T-helper 1 cell treated with Interleukin-12 subunit alpha and Interleukin-12 subunit beta and Interleukin-4 antibody, amounts not matched to agents 30 ng/mL and 1 ng/mL, for 36 hours (primary cell): Measurements from ENCODE around the gene SPTBN1. TPM values are rescaled to one million over a fixed set of nuclear protein-coding genes. Genes with fewer than 3 reads are reported as not detected.

ENCODE experiments used
- intact Hi-C: fragments of 100-400 bp; cut with micrococcal nuclease; formaldehyde crosslinking; loops from one replicate; pipeline ENCODE4 v1.15.1; 2024
- total RNA-seq: library from RNA; stranded (reverse); gene quantifications from 2 replicates; pipeline ENCODE4 v1.2.3, GENCODE V29; 2022

Gene SPTBN1
- total RNA-seq, 1 donor from 2014 or later = 186 TPM

DNA sequence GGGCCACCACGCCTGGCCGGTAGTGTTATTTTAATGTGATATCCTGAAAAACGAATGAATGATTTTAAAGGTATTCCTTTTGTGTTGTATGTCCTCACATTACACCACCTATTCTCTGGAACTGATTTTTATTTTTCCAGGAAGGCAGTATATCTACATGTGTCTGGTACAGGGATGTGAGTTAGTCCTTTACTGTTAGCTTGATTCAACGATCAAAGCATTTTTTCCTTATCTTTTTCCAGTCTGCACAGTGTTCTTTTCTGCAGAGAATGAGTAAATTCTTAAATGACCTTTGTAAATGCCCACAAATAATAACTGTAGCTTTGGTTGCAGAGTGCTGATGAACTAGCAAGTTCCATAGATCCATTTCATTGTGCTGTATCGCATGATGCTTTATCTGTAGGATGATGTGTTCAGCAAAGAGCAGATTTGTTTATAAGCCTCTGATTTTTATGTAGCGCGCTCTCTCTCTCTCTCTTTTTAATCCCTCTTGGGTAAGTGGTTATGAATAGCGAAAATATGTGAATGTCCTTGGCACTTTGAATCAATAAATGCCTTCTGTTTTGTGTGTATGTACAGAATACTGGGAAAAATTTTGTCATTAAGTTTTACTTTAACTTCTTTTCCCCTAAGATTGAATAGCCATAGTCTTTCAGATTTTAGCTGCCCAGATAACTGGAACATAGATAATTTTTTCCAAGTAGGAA is 184.9 kb downstream of the SPTBN1 start:
- intact Hi-C loops = no loop called here

DNA sequence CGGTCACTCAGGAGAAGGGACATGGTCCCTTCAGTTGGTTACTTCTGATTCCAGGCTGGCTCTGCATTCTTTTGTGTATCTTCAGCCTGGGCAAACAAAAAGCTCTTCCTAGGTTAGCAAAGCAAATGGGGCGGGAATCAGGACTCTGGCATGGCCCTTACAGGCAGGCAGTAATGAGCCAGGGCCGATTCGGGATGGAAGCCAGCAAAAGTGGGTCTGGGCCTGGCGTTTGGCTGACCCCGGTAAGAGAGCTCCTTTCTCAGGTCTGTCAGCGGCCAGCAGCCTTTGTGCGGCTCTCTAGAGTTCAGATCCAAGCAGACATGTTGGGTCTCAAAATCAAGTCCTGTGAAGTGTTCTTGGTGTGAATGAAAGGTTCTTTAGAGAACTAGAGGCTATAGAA is 185.9 kb downstream of the SPTBN1 start:
- intact Hi-C loops = no loop called here

DNA sequence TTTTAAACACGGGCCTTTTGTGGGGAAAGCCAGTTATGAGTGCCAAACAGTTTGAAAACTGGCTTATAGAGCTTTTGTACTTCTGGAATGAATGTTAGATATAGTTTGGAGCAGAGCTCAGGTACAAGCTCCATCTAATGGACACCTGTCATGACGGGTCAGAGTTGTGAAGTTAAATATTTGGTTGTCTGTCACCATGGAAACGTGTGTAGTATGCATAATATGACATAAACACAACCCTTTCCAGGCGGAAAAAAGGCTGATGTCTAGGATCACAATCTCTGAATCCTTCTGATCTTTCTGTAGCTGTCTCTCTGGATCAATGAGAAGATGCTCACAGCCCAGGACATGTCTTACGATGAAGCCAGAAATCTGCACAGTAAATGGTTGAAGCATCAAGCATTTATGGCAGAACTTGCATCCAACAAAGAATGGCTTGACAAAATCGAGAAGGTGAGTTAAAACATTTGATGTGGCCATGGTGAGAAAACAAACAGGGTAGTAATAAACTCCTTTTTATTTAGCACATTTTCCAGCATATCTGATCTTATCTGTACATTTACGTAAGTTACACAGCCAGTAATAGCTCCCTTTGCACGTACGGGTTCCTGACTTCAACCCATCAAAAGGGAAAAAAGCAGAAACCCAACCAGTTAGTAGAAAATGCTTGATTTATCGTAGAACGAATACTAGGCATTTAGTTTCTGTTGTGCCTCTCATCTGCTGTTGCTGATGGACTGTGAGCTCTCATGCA is 186.7 kb downstream of the SPTBN1 start:
- intact Hi-C loops = no loop called here

DNA sequence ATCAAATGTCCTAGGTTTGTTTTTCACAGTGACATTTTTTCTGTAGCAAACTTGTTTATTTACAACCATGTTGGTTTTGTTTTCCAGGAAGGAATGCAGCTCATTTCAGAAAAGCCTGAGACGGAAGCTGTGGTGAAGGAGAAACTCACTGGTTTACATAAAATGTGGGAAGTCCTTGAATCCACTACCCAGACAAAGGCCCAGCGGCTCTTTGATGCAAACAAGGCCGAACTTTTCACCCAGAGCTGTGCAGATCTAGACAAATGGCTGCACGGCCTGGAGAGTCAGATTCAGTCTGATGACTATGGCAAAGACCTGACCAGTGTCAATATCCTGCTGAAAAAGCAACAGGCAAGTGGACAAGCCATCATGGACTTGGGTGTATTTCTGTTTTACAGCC is 188.1 kb downstream of the SPTBN1 start:
- intact Hi-C loops = no loop called here

DNA sequence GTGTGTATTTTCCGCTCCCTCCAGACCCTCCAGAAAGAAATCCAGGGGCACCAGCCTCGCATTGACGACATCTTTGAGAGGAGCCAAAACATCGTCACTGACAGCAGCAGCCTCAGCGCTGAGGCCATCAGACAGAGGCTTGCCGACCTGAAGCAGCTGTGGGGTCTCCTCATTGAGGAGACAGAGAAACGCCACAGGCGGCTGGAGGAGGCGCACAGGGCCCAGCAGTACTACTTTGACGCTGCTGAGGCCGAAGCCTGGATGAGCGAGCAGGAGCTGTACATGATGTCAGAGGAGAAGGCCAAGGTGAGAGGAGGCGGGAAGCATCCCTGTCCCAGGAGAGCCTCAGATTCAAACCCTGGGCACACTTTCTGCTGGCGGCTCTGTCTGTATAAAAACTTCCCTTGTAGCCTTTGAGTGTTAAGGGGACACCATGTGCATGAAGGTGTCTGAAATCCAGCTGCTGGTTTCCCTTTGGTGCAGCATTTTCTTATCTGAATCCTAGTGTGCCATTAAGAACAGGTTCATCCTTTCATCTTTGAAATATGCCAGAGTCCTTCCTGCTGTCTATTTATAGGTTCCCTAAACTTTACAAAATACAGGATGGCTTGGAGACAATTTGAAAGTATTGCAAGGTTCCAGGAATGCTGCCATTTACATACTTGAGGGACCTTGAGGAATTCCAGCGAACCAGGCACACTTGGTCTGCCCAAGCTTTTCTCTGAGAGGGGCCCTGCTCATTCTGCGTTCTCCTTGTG is 190.2 kb downstream of the SPTBN1 start:
- intact Hi-C loops = no loop called here

DNA sequence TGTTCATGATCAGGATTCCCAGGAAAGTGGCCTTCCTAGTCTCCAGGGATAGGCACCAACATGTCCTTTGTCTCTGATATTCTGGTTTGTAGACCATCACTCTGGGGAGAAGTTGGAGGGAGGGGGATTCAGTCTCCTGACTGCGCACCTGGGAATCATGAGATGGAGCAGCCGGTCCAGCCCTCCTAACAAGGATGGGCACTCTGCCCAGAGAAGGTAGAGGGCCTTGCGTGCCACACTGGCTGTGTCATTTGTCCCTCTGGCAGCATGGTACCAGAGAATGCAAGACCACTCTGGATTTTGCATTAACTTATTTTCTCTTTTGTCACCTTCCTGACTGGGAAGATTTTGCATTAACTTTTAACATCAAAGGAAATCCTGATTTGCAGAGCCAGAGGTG is 192.1 kb downstream of the SPTBN1 start:
- intact Hi-C loops = no loop called here

DNA sequence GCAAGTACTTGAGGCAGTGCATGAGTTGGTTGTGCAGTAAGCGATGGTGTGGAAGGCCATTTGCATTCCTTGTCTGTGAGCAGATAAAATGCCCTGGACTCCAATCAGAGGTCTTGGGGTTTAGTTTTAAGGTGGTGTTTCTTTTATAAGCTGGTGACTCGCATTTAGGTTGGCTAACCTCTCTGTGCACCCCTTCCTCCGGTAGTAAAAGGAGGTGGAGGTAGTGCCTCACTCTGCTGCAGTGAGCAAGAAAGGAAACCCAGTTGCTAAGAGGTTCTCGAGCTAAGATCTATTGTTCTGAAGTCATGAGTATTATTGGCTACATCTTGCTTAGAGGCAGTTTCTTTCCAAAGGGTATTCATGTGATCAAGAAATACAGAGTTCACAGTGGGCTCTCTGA is 193.1 kb downstream of the SPTBN1 start:
- intact Hi-C loops = no loop called here

DNA sequence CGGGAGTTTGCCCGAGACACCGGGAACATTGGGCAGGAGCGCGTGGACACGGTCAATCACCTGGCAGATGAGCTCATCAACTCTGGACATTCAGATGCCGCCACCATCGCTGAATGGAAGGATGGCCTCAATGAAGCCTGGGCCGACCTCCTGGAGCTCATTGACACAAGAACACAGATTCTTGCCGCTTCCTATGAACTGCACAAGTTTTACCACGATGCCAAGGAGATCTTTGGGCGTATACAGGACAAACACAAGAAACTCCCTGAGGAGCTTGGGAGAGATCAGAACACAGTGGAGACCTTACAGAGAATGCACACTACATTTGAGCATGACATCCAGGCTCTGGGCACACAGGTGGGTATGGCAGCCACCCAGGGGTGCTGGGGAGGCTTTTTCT is 193.5 kb downstream of the SPTBN1 start:
- intact Hi-C loops = no loop called here

DNA sequence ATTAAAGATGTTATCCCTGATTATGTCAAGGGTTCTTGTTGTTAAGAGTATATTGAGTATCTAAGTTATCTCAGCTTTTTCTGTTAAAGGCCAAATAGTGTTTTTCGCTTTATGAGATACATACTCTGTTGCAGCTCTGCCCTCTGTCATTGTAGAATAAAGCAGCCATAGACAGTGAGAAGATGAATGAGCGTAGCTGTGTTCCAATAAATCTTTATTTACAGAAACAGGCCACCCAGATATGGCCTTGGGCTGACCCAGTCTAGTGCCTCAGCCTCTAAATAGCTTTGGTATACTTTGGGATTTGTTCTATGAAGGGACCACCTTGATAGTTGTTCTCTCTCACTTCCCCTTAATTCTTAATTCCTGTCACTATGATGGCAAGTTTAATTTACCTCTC is 194.5 kb downstream of the SPTBN1 start:
- intact Hi-C loops = no loop called here

DNA sequence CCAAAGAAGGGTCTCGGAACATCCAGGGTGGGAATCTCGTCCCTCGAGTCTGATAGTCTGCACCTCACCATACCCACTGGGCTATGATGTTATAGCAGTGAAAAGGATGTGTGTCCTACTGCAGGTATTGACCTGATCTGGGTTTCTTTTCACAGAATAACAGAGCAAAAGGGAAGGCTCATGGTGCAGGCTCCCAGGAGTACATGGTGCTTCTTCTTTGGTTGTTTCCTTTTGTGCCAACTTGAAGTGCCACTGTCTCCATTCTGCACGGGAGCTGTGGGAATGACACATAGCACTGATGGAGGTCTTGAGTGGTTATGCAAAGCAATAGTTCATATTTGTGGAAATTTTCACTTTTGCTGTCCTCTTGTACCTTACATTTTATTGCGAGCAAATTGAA is 195.2 kb downstream of the SPTBN1 start:
- intact Hi-C loops = no loop called here

DNA sequence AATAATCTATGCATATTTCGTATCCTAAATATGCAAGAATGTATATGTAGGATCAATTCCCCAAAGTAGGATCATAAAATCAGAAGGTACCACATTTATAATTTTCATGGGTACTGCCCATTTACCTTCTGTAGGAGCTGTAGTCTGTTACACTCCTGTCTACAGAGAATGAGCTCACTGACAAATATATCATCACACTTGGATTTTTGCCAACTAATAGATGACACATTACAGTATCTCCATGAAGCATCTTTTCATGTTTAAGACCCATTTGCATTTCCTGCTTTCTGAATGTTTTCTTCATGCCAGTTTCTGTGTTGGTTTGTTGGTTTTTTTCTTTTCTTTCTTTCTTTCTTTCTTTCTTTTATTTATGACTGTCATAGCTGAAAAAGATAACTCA is 196.4 kb downstream of the SPTBN1 start:
- intact Hi-C loops = no loop called here

DNA sequence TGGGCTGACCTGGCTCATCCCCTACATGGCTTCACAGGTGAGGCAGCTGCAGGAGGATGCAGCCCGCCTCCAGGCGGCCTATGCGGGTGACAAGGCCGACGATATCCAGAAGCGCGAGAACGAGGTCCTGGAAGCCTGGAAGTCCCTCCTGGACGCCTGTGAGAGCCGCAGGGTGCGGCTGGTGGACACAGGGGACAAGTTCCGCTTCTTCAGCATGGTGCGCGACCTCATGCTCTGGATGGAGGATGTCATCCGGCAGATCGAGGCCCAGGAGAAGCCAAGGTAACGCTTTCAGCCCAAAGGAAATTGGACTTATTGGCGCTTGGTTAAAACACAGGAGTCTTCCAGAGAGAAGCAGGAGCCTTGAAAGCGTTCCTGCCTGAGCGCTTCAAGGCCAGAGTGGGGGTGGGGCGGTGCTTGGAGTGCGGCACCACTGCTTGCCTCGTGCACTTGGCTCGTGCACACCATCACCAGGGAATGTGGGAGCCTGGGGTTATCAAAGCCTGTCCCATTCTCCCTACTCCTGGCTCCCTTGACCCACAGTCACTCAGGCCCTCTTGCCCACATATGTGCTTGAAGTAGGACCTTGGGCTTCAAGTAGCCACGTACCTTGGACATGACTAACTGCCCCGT is 197.6 kb downstream of the SPTBN1 start:
- intact Hi-C loops = no loop called here

DNA sequence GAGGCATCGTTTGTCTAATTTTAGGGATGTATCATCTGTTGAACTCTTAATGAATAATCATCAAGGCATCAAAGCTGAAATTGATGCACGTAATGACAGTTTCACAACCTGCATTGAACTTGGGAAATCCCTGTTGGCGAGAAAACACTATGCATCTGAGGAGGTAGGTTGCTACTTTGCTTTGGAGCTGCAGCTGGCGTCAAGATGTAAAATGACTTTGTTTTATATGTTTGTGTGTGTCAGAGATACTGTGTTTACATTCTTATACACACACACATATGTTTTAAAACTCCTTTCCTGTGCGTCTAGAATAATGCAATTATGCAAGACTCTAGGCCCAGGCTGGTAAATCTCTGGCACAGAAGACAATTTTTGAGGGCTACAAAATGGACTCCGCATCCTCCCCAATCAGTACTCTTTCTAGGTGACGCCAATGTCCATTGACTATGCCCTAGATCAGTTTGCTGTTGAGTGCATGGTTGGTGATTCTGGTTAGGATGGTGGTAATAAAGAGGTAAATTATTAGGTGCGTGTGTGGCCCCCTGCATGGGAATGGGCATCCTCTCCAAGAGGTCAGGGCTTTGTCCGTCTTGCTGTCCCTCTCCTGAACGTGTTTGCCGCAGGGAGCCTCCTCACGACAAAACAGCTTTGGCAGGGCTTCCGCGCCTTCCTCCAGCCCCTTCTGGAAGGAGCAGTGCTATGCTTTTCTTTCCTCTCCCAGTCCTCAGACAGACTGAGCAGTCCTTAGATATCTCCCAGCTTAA is 199.1 kb downstream of the SPTBN1 start:
- intact Hi-C loops = no loop called here

DNA sequence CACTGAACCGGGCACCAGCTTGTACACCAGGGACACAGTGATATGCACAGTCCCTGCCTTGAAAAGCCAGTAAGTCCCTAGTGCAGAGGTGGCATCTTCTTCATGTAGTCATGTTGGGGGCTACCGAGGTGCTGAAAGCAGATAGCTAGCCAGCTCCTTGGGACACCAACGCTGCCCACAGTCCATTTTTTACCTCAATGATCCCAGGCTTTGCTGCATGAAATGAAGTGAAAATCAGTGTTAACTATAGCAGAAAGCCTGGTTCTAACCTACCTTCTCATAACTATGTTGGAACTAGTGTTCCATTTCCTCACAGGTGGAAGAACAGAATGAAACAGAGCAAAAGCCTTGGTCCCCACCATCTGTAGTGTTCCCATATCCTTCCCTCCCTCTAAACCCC is 200.7 kb downstream of the SPTBN1 start:
- intact Hi-C loops = loop anchor here (1.0 kb wide), 3 partner anchors 47 to 181 kb away; no protein-coding TSS in a partner anchor

DNA sequence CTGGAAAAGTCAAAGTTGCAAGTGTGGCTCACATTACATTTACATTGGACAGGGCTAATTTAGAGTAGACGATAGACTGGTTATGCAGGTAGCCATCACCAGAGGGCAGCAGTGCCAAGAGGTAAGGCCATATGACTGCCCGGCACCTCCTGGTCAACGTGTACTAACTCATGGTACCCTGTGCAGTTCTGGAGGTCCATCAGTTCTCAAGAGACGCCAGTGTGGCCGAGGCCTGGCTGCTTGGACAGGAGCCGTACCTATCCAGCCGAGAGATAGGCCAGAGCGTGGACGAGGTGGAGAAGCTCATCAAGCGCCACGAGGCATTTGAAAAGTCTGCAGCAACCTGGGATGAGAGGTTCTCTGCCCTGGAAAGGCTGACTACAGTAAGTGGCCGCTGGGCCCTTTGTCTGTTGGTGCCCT is 201.5 kb downstream of the SPTBN1 start:
- intact Hi-C loops = loop anchor here (1.0 kb wide), 4 partner anchors 23 to 181 kb away; no protein-coding TSS in a partner anchor

DNA sequence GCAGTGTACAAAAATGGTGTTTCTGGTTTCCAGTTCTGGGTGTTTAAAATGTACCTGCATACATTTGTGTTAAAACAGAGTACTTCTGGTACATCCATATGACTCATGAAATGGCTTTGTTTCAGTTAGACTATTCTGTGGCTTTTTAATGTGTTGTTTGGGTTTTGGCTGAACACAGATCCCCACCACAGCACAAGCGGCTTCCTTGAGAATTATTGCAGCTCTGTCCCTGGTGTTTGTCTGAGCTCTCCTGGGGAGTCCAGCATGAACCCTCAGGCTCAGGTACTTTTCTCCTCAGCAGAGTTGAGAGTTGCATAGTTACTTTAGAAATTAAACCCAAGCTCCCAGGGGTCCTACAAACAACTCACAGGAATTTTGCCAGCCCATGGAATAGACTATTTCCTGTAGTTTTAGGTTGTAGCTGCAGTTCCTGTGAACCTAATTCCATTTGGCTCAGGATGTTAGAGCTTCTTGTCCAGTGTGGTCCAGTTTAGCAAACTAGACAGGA is 202.5 kb downstream of the SPTBN1 start:
- intact Hi-C loops = loop anchor here (1.0 kb wide), 1 partner anchor 22 kb away; no protein-coding TSS in a partner anchor

DNA sequence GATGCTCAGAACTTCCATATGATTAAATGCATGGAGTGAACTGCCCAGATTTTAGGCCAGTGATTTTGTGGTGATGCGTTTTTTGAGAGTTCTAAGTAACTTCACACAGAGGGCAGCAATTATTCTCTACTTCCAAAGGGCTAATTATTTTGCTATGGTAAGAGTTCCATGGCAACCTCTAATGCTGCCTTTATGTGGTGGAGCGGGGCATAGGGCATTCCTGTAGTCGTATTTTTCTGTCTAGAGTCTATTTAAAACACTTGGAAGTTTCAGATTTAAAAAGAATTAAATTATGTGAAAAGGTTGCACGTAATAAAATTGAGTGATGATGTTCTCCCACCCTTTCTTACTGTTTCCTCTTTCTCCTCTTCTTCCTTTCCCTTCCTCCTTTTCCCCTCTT is 203.4 kb downstream of the SPTBN1 start:
- intact Hi-C loops = no loop called here

DNA sequence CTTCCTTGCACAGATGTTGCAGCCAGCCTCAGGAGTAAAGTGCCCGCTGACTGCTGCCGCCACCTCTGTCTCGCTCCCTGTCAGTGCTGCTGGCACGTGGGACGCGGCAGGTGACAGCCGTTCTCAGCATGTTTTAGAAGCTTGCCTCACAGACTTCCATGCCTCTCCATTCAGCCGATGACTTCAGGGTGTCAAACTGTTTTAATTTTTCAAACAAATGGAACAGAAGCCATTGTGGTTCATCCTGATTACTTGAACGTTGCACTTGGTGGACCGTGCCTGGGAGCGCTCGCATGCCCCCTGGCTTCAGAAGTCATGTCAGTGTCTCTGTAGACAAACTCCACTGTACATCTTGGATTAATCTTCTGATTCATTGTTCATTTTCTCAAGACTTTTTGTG is 204.6 kb downstream of the SPTBN1 start:
- intact Hi-C loops = no loop called here

DNA sequence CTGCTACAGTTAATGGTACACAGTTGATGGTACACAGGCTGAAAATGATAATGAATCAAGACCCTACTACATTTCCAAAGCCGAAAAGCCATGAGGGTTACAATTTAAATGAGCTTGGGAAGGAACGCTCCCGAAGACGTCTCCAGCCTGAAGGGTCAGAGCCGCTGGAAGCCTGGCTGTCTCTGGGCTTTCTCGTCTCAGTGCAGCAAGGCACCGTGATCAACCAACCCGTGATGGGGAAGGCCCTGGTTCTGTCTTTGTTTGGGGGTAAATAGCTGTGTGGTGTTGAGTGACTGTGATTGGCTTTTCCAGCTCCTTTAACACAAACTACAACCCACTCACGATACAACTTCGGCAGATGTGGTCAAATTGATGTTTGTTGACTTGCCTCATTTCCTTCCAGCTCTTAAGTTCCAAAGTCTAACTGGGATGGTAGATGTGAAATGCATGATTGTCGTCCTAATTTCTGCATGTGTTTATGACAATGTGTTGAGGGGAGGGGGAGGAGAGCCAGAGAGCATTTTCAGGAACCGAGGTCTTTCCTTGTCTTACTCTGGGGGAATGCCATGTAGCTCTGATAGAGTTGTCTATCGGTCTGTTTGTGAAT is 207.4 kb downstream of the SPTBN1 start:
- intact Hi-C loops = no loop called here

DNA sequence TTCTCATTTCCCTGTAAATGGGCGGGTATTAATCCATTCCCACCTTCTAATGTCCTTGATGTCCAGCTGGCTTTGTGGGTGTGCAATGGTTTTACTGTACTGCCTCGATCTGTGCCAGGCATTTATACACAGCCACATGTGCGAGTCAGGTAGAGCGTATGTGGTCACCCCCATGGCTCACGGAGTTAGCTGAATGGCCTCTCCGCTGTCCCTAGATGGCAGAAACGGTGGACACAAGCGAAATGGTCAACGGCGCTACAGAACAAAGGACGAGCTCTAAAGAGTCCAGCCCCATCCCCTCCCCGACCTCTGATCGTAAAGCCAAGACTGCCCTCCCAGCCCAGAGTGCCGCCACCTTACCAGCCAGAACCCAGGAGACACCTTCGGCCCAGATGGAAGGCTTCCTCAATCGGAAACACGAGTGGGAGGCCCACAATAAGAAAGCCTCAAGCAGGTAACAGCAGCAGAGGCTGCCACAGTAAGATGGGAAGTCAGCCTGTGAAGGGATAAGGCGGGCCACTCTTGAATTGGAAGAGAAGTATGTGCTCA is 208.2 kb downstream of the SPTBN1 start:
- intact Hi-C loops = no loop called here
